Measurements from ENCODE around the gene TSHZ3. TPM values are rescaled to one million over a fixed set of nuclear protein-coding genes. Genes with fewer than 3 reads are reported as not detected.

TSHZ3 gene
- total RNA-seq, 1 donor = 10.8 TPM

DNA sequence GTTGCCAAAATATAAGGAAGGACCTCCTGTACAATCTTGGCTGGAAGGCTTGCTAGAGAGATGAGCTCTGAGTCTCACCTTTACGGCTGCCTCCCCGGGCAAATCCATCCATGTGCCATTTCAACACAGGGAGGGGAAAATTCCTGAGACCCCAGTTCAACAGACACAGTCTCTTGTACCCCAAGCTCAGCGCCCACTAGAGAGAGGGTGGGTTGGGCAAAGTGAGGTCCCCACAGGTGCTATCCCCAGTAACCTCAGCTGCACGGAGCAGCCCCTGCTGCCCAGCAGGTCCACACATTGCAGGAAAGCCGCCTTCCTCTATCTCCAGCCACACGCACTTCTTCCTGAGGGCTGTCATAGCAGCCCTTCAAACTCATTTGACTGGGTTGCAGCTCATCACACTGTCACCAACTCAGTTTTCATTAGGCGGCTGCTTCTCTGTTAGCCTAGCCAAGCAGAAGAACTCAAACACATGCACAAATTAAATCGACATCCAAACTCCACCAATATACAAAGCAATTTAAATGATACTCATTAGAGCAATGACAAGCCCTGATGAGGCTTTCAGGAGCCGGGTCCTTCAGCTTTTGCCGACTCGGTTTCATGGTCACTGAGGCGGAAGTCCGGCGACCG, 80.4 kb downstream of the TSHZ3 start:
- TF ChIP-seq, protein P1, sequence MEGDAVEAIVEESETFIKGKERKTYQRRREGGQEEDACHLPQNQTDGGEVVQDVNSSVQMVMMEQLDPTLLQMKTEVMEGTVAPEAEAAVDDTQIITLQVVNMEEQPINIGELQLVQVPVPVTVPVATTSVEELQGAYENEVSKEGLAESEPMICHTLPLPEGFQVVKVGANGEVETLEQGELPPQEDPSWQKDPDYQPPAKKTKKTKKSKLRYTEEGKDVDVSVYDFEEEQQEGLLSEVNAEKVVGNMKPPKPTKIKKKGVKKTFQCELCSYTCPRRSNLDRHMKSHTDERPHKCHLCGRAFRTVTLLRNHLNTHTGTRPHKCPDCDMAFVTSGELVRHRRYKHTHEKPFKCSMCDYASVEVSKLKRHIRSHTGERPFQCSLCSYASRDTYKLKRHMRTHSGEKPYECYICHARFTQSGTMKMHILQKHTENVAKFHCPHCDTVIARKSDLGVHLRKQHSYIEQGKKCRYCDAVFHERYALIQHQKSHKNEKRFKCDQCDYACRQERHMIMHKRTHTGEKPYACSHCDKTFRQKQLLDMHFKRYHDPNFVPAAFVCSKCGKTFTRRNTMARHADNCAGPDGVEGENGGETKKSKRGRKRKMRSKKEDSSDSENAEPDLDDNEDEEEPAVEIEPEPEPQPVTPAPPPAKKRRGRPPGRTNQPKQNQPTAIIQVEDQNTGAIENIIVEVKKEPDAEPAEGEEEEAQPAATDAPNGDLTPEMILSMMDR (IDR thresholded peaks at IDR 0.05; ENCODE audit: insufficient read depth, low read depth, low read length) = no peak
- no peak overlapping the region for H3K4me3 ChIP-seq (ENCODE audit: low read depth, low read length)
- DNase-seq (ENCODE audit: low read depth) = no peak

DNA sequence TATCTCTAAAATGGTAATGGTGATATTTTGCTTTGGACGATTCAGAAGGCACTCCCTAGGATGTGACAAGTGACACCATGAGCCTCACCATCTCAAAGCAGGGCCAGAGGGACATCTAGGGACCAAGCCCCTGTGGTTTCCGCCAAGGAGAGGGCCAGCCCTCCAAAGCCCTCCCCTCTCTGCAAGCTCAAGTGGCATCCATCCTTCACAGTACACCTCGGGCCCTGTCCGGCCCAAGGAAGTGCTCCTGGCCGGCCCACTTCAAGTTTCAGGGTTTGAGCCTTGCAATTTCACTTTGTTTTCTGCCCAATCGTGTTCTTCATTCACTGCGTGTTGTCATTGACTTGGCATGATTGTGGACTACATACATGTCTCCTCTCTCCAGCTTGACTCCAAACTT, 82.5 kb downstream of the TSHZ3 start:
- TF ChIP-seq, protein P1 (IDR thresholded peaks at IDR 0.05; ENCODE audit: insufficient read depth, low read depth, low read length) = no peak
- no peak for DNase-seq (ENCODE audit: low read depth)
- no peak overlapping the region for H3K4me3 ChIP-seq (ENCODE audit: low read depth, low read length)

GRCh38 chr19:31266196-31266595, 83.0 kb downstream of the TSHZ3 start:
- TF ChIP-seq, protein P1 (IDR thresholded peaks at IDR 0.05; ENCODE audit: insufficient read depth, low read depth, low read length) = no peak
- H3K4me3 ChIP-seq (ENCODE audit: low read depth, low read length) = no peak overlapping the region
- DNase-seq (ENCODE audit: low read depth) = no peak

DNA sequence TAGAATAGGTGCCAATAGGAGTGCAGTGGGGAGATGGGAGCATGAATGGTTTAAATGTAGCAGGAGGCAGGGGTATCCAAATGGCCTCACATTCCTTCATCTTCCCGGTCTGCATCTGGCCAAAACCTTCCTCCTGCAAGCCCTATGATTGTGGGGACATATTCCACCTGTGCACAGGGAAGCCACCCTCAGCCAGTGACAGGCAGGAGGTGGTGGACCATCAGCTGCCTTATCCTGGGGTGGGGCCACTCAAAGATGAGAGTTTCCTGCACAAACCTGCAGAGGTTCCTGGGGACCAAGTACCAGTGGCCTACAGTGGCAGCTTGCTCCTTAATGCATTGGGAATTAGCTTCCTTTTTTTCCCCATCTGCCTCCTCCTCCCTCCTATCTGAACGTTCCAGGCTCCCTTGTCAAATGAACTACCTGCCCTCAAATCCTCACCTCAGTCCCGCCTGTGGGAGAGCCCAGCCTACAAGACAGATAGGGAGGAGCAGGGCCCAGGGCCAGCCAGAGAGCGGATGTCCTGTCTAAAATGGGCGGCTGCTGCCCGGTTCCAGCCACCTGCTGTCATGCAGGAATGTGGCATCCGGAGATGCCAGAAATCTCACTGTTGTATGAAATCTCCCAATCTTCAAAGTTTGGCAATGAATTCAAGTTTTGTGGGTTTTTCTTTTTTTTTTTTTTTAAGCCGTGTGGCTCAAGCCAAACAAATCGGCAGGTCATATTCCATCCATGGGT, 85.0 kb downstream of the TSHZ3 start:
- DNase-seq (ENCODE audit: low read depth) = no peak
- TF ChIP-seq, protein P1 (IDR thresholded peaks at IDR 0.05; ENCODE audit: insufficient read depth, low read depth, low read length) = no peak
- H3K4me3 ChIP-seq (ENCODE audit: low read depth, low read length) = no peak overlapping the region

GRCh38 chr19:31263328-31263727, 85.9 kb downstream of the TSHZ3 start:
- no peak for DNase-seq (ENCODE audit: low read depth)
- H3K4me3 ChIP-seq (ENCODE audit: low read depth, low read length) = no peak overlapping the region
- TF ChIP-seq, protein P1 (IDR thresholded peaks at IDR 0.05; ENCODE audit: insufficient read depth, low read depth, low read length) = no peak

DNA sequence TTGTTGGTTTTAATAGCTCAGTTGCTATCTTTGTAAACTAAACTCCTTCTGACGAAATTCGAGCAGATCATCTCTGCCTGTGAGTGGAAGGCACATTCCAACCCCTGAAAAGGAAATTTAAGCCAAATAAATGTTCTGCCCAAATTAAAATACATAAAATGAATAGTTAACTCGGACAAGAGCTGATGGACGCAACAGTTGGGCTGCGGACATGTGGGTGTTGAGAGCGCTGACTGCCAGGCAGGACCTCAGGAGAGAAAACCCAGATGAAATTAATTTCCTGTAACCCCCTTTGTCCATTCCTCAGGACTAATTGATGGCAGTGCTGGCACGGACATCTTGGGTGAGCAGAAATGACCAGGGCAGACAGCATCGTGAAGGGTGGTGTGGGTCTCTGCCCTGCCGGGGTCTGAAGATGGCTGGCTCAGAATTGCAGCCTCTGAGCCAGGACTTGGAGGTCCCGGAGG, 86.5 kb downstream of the TSHZ3 start:
- peak overlapping the region; percentile 21 for H3K4me3 ChIP-seq (ENCODE audit: low read depth, low read length)
- DNase-seq (ENCODE audit: low read depth) = peak; percentile 79
- TF ChIP-seq, protein P1 (IDR thresholded peaks at IDR 0.05; ENCODE audit: insufficient read depth, low read depth, low read length) = no peak
